Liver (tissue), 9 donors: ENCODE measurements around the gene KDM2B. TPM values are rescaled to one million over a fixed set of nuclear protein-coding genes. Genes with fewer than 3 reads are reported as not detected.
A peak's percentile ranks its signal among the peaks of the same experiment; 100 is the strongest.

ENCODE experiments used
- DNase-seq: peaks from one replicate; pipeline ENCODE4 v3.0.0-alpha.2; 2017; ENCODE audit warnings: low spot score
- H3K27ac ChIP-seq, 2 donors: one replicate each; pipeline ENCODE4 v1.7.0; 2013; ENCODE audit warnings: inconsistent platforms in 2 of 2, low read length in 2 of 2, control low read depth in 1 of 2, low read depth in 1 of 2, mild to moderate bottlenecking in 1 of 2
- H3K27me3 ChIP-seq, 4 donors: one replicate each; pipeline versions ENCODE4 v1.6.1 to v1.7.0; 2013; ENCODE audit warnings: low read length in 3 of 4, inconsistent platforms in 1 of 4, mild to moderate bottlenecking in 1 of 4, moderate library complexity in 1 of 4; ENCODE audit not compliant: control insufficient read depth in 4 of 4, insufficient read depth in 4 of 4
- H3K36me3 ChIP-seq, 4 donors: one replicate each; pipeline versions ENCODE4 v1.6.1 to v1.7.0; 2013; ENCODE audit warnings: low read length in 3 of 4, mild to moderate bottlenecking in 3 of 4, low read depth in 1 of 4, moderate library complexity in 1 of 4; ENCODE audit not compliant: control insufficient read depth in 4 of 4, insufficient read depth in 3 of 4
- H3K4me1 ChIP-seq, 4 donors: one replicate each; pipeline versions ENCODE4 v1.6.1 to v1.7.0; 2013; ENCODE audit warnings: low read length in 3 of 4, mild to moderate bottlenecking in 3 of 4, moderate library complexity in 1 of 4; ENCODE audit not compliant: control insufficient read depth in 4 of 4, insufficient read depth in 4 of 4
- H3K4me3 ChIP-seq, 3 donors: one replicate each; pipeline versions ENCODE4 v1.6.1 to v1.7.0; 2013; ENCODE audit warnings: low read length in 3 of 3, control low read depth in 1 of 3, low read depth in 1 of 3, mild to moderate bottlenecking in 1 of 3
- H3K9ac ChIP-seq, 2 donors: one replicate each; pipeline ENCODE4 v1.7.0; 2013; ENCODE audit warnings: low read length in 2 of 2, mild to moderate bottlenecking in 2 of 2, moderate library complexity in 2 of 2, control low read depth in 1 of 2, low read depth in 1 of 2
- H3K9me3 ChIP-seq, 4 donors: one replicate each; pipeline versions ENCODE4 v1.6.1 to v1.7.0; 2013; ENCODE audit warnings: low read length in 3 of 4; ENCODE audit not compliant: control insufficient read depth in 4 of 4
- ATF3 ChIP-seq: IDR thresholded peaks from 2 replicates; pipeline ENCODE4 v1.6.1; 2016; ENCODE audit warnings: antibody characterized with exemption
- CTCF ChIP-seq: fragments of 150-350 bp; IDR thresholded peaks from 2 replicates; pipeline ENCODE4 v1.5.1; 2017; ENCODE audit warnings: improper control_type of control experiment, low read depth, low read length; ENCODE audit not compliant: missing input control
- FOXA1 ChIP-seq: IDR thresholded peaks from 2 replicates; pipeline ENCODE4 v1.6.1; 2016; ENCODE audit warnings: antibody characterized with exemption
- FOXA2 ChIP-seq: IDR thresholded peaks from 2 replicates; pipeline ENCODE4 v1.6.1; 2016; ENCODE audit warnings: antibody characterized with exemption
- GABPA ChIP-seq, 2 donors: IDR thresholded peaks in 1 of 2; conservative IDR thresholded peaks in 1 of 2; 2 replicates each; pipeline ENCODE4 v1.6.1; 2016; ENCODE audit warnings: antibody characterized with exemption in 2 of 2, mild to moderate bottlenecking in 1 of 2, moderate library complexity in 1 of 2
- HNF4A ChIP-seq, 2 donors: conservative IDR thresholded peaks; 2 replicates each; pipeline ENCODE4 v1.6.1; 2016; ENCODE audit warnings: antibody characterized with exemption in 2 of 2, mild to moderate bottlenecking in 2 of 2
- HNF4G ChIP-seq: IDR thresholded peaks from 2 replicates; pipeline ENCODE4 v1.6.1; 2016; ENCODE audit warnings: antibody characterized with exemption
- JUND ChIP-seq, 2 donors: IDR thresholded peaks; 2 replicates each; pipeline ENCODE4 v1.6.1; 2016; ENCODE audit warnings: antibody characterized with exemption in 2 of 2
- MAX ChIP-seq: IDR thresholded peaks from 2 replicates; pipeline ENCODE4 v1.6.1; 2016; ENCODE audit warnings: antibody characterized with exemption
- RAD21 ChIP-seq, 2 donors: IDR thresholded peaks; 2 replicates each; pipeline ENCODE4 v1.6.1; 2016; ENCODE audit warnings: antibody characterized with exemption in 2 of 2, mild to moderate bottlenecking in 2 of 2
- REST ChIP-seq: IDR thresholded peaks from 2 replicates; pipeline ENCODE4 v1.6.1; 2016; ENCODE audit warnings: antibody characterized with exemption, mild to moderate bottlenecking
- SP1 ChIP-seq: IDR thresholded peaks from 2 replicates; pipeline ENCODE4 v1.6.1; 2018; ENCODE audit warnings: antibody characterized with exemption, mild to moderate bottlenecking
- YY1 ChIP-seq: IDR thresholded peaks from 2 replicates; pipeline ENCODE4 v1.6.1; 2016; ENCODE audit warnings: antibody characterized with exemption, mild to moderate bottlenecking
- WGBS: extraction: QIAGEN DNeasy Blood & Tissue Kit; methylation state at CpG from one replicate; pipeline ENCODE4 v1.1.7; 2013; 5-methylcytosine and 5-hydroxymethylcytosine counted together
- polyA plus RNA-seq, 2 donors: library from polyadenylated mRNA; stranded (reverse) in 1 of 2; unstranded in 1 of 2; fragments of 200-250 nt in 1 of 2; fragments of >200 nt in 1 of 2; fragmentation: Nextera tagmentation in 1 of 2; extraction: Ambion mirVana in 1 of 2; gene quantifications; one replicate each; pipeline versions ENCODE4 v1.2.1 to v1.2.3, GENCODE V29; 2013 to 2015
- total RNA-seq, 2 donors: library from RNA; depleted of rRNA; stranded (reverse); fragments of >200 nt; gene quantifications; one replicate each; pipeline ENCODE4 v1.2.3, GENCODE V29; 2014
- donor health status: healthy.
- donor health status: healthy.
- donor health status: healthy.
- donor health status: healthy.
- donor health status: healthy.

KDM2B gene
- total and polyA plus RNA-seq, 4 donors = 7.0 to 34.2 (median 10.6) TPM

- TF ChIP-seq ATF3 (no peak), RAD21 (IDR thresholded peaks at IDR 0.05) (no peak), GABPA (IDR thresholded peaks at IDR 0.05 in 1 of 2, conservative IDR thresholded peaks at IDR 0.05 in 1 of 2) (no peak), JUND (IDR thresholded peaks at IDR 0.05) (no peak), FOXA1 (no peak)
Measured at GRCh38 chr12:121579190-121579791, 1.5 kb downstream of the KDM2B start (continued).

- Histone ChIP-seq H3K9ac (peak overlapping the region; percentile 26 to 39), H3K27me3 (no peaks in the 10 kb centered on the region)
- no peak for DNase-seq
Measured at GRCh38 chr12:121578230-121579189, 2.3 kb downstream of the KDM2B start.

GRCh38 chr12:121577443-121578180 is 3.2 kb downstream of the KDM2B start:
- WGBS = 93% methylated on average over 10 of the region's 10 CpGs
- peaks cover 0 to 5% (median 1%) of the 10 kb centered on the region in 4 donors for H3K36me3 ChIP-seq
- H3K27ac ChIP-seq = peak overlapping the region in 1 of 2 donors; percentile 2
- no peaks in the 10 kb centered on the region for H3K9me3 ChIP-seq
- no peak overlapping the region for H3K4me3 ChIP-seq
- DNase-seq = no peak
- H3K9ac ChIP-seq = no peak overlapping the region
- H3K27me3 ChIP-seq = no peaks in the 10 kb centered on the region
- H3K4me1 ChIP-seq = peaks cover 0 to 20% (median 6%) of the 10 kb centered on the region in 4 donors
- TF ChIP-seq FOXA2 (no peak), CTCF (no peak), HNF4A (conservative IDR thresholded peaks at IDR 0.05) (no peak), REST (no peak), MAX (no peak), SP1 (no peak), HNF4G (no peak)

More at GRCh38 chr12:121578230-121579189, 2.3 kb downstream of the KDM2B start:
- peaks cover 0 to 20% (median 6%) of the 10 kb centered on the region in 4 donors for H3K4me1 ChIP-seq
- H3K9me3 ChIP-seq = no peaks in the 10 kb centered on the region
- peaks cover 0 to 5% (median 1%) of the 10 kb centered on the region in 4 donors for H3K36me3 ChIP-seq
- H3K27ac ChIP-seq = no peak overlapping the region
- TF ChIP-seq REST (no peak), YY1 (no peak)
- 54% methylated on average over 77 of the region's 77 CpGs for WGBS
- H3K4me3 ChIP-seq = peak overlapping the region in 2 of 3 donors; percentile 63 to 85
